ENCODE results near the gene KDM2A.

GRCh38 chr11:67243051-67243450 lies 124.0 kb downstream of the KDM2A start:
- TF ChIP-seq CTCF (conservative IDR thresholded peaks at IDR 0.05) (no peak), EZH2 (IDR thresholded peaks at IDR 0.05; ENCODE audit: low read depth) (no peak)
